ENCODE measurements around the gene FHAD1.

The FHAD1 gene

DNA sequence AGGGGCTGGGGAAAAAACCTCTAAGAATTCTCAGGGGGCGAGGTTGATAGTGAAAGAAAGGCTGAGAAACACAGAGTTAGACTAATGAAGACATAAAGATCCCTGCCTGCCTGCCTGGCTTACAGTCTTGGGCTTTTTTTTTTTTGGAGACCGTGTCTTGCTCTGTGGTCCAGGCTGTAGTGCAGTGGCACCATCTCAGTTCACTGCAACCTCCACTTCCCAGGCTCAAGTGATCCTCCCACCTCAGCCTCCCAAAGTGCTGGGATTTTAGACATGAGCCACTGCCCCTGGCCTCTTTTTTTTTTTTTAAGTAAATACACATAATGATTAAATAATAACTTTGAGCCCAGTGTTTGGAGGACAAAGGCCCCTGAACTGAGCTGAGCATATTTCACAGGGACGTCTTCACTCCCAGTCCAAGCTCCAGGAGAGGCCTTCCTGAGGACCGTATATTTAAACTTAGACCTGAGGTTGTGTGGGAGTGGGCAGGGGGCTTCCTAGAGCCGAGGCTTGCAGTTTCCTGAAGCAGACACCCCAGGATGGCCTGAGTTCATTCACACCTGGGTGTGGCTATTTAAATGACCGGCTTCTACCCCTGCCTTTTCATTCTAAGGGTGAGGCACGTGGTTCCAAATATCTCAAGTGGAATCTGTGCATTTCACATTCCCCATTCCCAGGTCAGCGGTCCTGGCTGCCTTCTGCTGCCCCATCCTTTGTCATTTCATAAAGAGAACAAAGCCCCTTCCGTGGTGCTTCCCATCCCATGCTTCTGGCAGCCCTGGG is 146.6 kb downstream of the FHAD1 start:
- no peak for DNase-seq (ENCODE audit: low read depth in 4 of 4, low spot score in 1 of 4)

DNA sequence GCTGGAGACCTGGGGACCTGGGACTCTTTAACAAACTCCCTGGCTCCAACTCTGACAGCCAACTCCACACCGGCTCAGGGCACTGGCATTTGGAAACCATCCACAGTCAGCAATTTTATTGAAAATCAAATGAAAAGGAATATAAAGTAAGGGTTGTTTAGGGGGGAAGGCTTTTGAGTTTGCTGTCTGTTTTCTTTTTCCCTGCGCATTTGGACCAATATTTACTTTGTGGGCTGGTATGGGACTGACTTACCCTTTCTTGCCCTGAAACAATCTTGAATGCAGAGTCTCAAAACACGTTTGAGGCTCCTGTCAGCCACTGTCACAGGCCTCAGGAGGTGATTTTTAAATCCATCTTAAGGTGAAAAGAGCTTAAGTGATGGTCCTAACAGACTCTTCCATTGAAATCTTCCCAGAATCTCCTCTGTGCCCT is 147.3 kb downstream of the FHAD1 start:
- no peak for DNase-seq (ENCODE audit: low read depth in 4 of 4, low spot score in 1 of 4)

DNA sequence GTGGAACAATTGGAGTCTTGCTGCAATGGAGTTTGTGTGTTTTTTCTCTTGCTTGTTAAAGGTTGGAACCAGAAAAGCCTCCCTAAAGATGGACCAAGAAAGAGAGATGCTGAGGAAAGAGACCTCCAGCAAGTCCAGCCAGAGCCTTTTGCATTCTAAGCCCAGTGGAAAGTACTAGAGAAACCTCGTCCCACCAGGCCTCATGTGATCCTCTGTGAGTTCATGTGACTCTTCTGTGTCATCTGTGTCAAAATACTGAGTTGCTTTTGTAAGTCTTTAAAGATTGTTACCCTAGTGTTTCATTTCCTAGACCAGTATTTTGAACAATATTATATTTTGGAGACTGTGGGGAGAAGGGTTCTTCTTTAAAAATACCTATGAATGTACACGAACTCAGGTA is 150.2 kb downstream of the FHAD1 start:
- no peak for DNase-seq (ENCODE audit: low read depth in 4 of 4, low spot score in 1 of 4)

DNA sequence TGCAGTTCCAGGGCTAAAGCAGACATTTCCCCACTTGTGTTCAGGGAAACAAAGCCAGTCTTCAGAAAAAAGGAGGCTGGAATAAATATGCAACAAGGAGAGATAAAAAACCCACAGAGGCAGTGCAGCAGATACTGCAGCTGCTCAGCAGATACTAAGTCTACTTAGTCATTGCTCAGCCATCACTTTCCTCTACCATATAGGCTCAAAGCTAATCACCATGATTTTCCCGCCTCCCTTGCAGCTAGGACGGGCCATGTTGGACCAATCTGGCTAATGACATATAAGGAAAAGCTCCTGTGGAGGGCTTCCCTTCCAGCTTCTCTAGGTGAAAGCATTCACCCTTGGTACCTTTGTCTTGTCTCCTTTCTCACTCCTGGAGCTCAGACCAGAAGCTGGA is 152.7 kb downstream of the FHAD1 start:
- no peak for DNase-seq (ENCODE audit: low read depth in 4 of 4, low spot score in 1 of 4)

DNA sequence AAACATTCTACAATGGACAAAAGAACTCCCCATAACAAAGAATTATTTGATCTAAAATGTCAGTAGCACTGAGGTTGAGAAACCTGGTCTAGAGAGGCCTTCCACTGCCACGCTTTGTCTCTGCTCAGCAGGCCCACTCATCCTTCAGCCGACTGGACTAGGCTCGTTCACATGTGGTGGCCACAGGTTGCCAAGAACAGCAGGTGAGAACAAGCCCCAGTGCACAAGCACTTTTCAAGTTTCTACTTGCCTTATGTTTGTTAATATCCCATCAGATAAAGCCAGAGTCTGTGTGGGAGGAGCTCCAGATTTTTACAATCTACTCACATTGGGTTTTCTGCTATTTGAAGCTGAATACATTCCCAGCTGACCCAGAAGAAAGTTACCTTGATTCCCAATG is 153.6 kb downstream of the FHAD1 start:
- DNase-seq (ENCODE audit: low read depth in 4 of 4, low spot score in 1 of 4): no peak

DNA sequence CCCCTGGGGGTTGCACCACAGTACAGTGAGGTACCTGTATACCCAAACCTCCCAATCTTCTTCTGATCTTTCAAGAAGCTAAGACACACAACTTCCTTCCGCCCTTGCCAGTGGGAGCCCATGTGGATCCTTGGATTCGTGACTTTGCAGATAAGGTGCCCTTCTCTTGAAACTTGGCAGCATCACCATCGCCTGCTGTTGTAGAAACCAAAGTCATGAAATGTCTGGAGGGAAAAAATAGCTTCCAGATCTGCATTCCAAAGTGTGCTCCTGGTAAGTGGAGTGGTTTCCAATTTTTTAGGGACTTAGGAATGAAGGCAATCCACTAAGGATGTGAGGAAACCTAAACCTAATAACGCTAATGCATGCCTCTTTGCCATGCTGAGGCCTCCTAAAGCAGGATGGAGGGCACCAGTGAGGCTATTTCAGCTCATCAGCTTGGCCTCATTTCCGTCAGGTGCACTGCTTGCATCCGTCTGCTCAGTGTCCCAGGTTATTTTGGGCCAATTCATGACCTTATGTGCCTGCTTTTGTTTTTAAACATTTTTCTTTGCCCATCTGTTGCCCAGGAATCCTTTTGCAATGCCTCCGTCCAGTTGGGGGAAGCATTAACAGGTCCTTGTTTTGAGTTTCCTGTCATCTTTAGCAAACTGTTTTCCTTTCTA is 154.5 kb downstream of the FHAD1 start:
- no peak for DNase-seq (ENCODE audit: low read depth in 4 of 4, low spot score in 1 of 4)

DNA sequence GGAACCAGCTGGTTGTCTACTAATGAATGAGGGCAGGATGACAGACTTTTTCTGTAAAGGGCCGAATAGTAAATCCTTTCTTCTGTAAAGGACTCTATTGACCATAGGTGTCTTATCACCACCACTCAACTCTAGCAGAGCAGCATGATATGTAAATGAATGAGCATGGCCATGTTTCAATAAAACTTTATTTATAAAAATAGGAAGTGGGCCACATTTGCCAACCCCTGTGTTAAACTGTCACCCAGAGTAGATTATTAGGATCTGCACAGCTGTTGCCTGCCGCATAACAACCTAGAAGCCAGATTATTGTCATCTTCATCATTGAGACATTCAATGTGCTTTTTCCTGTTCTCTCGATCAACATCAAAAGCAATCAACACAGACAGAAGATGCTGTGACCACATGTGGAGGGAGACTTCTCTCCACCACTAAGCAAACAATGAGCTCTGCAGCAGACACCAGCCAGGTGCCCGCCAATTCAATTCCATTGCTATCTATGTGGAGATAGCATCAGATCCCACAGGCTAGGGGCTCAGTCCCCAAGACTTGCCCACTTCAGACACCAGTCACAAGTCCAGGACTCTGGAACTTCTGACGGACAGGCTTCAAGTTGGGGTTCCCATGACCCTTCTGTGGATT is 155.9 kb downstream of the FHAD1 start:
- DNase-seq (ENCODE audit: low read depth in 4 of 4, low spot score in 1 of 4): no peak

DNA sequence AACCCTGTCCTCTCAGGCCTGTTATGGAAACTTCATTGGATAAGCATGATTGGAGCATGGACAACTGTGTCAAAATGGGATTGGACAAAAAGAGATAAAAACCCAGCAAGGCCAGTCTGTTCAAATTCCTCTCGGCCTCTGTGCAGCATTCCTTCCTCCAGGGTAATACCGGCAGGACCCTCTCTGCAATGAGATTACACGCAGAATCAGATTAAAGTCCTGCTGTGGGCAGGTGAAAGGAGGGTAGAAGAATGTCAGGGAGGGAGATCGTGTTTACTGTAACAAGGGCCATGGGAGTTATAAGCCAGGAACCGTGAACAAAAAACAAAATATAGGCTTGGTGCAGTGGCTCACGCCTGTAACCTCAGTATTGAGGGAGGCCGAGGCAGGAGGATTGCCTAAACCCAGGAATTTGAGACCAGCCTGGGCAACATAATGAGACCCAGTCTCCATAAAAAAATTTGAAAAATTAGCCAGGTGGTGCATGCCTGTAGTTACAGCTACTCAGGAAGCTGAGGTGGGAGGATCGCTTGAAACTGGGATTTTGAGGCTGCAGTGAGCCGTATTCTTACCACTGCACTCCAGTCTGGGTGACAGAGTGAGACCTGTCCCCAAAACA is 157.0 kb downstream of the FHAD1 start:
- no peak for DNase-seq (ENCODE audit: low read depth in 4 of 4, low spot score in 1 of 4)

DNA sequence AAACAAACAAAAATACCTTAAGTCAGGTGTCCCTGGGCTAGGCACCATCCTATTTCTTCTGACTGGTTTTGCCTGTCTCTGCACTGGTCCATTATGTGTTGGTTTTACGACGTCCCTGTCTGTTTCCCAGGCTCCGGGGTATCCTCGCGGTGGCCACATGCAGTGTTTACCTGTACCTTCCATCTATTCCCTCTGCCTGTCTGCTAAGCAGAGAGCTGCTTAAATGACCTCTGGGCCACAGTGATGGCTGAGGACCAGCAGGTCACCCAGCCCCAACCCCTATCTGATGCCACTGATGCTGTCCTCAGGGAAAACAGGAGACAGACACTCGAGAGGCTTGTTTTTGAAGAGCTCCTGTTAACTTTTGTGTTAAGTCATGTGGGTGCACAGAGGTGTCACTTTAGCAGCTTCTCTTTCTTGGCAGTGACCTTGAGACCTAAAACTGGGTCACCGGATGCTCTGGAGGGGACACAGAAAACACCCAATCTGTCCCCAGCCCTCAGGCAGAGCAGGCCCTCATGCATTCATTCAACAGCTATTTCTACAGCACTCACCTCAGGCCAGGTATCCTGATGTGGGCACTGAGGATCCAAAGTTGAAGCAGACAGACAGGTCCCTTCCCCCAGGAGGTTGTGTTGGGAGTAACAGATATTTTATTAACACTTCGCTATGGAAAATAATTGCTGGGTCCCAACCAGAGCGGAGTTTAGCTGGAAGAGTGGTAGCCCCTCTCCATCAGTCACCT is 158.3 kb downstream of the FHAD1 start:
- no peak for DNase-seq (ENCODE audit: low read depth in 4 of 4, low spot score in 1 of 4)

DNA sequence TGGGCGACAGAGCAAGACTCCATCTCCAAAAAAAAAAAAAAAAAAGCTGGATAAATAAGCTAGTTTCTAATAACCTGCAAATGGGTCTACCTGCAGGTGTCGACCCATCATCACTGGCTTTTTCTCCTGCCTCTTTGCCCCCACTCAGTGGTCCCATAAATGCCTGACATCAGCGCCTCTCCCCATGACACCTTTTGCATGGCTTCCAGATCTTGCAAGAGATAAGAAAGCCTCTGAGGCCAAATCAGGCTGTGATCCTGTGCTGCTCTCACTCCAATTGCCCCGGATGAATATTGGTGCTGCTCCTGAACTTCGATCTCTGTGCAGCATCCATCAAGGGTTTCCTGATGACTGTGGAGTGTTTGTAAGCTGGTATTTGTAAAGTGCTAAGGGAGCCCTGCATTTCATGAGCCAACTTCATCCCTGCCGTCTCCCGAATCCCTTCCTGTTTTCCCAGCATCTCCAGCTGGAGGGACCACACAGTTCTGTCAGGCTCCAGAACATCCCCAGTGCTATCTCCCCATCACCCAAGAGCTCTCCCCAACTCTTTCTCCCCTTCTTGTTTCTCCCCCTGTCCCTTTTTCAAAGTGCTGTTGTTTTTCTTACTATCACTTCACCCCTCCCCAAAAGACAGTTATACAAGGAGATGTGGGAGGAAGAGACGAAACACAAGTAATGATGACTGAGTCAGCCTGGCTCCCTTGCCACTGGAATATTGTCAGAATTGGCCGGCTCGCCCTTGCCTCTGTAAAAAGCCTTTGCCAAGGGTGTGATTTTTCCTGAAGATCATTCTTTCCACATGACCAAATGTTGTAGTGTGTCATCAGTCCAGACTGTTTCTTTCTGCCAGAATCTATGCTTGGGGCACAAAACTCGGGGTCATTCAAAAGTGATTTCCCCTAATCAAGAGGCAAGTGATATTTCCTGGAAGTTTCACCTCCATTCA is 159.9 kb downstream of the FHAD1 start:
- no peak for DNase-seq (ENCODE audit: low read depth in 4 of 4, low spot score in 1 of 4)

DNA sequence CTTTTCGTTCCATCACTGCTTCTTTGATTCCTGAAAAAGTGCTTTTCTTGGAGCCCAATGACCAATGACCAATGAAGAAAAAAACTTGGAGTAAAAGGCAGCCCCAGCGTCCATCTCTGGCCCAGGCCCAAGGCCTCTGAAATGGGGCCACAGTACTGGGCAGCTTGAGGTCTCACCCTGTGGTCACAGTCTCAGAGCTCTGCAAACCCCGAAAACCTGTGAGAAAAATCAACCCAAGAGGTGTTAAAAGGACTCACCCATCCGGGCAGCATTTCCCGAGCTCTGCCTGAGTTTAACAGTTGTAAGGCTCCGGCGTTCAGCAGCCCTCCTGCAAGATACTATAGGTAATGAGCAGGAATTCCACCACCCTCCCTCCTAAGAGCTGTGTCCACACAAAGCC is 160.6 kb downstream of the FHAD1 start:
- DNase-seq (ENCODE audit: low read depth in 4 of 4, low spot score in 1 of 4): no peak

DNA sequence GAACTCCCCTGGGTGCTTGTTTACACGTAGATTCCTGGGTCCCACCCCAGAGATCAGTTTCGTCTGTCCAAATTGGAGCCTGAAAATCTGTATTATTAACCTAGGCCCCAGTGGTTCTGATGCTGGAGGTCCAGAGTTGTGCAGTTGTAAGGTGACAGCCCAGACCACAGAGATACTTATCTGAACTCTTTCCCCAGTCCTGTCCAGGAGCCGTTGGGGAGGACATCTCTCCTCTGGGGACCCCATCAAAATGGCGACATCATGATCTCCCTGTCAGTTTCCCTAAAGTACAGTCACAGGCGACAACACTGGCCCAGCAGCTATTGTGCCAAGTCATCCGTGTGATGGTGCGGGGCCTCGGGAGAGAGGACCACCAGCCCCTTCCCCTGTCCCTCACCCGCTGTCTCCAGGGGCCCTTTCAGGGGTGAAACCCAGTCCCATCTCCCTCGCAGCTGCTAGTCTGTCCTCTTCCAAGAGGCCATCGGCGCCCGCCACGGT is 161.9 kb downstream of the FHAD1 start:
- DNase-seq (ENCODE audit: low read depth in 4 of 4, low spot score in 1 of 4): no peak

DNA sequence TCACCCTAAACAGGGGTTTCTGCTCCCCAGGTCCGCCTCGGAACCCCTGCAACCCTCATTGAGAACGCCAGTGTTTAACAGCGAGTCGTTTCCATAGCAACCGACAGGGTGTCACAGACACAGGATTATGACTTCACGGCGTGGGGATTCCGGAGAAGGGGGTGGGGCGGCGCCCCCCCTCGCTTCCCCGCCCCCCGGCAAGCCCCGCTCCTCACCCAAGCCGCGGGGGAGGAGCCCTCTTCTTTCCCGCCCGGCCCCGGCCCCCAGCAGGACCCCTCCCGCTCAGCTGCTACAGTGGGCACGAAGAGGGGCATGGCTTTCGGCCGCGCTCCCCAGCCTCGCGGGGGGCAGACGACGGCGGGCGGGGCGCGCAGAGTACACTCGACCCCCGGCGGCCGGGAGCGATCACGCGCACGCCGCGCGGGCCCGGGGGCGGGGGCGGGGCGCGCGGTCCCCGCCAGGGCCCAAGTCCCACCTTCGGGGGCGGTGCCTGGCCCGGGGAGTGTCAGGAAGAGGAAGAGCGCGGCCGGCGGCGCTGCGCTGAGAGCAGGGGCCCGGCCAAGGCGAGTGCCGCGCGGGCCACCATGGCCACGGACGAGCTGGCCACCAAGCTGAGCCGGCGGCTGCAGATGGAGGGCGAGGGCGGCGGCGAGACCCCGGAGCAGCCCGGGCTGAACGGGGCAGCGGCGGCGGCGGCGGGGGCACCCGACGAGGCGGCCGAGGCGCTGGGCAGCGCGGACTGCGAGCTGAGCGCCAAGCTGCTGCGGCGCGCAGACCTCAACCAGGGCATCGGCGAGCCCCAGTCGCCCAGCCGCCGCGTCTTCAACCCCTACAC is 162.6 kb downstream of the FHAD1 start, which contains the start of gene EFHD2:
TSS of gene EFHD2 (plus strand) at position 501 of the 835 bp plus-strand sequence. CDS start at position 585, 84 bp downstream.
- DNase-seq (ENCODE audit: low read depth in 4 of 4, low spot score in 1 of 4): peak; percentile 60 to 85 (median 70)

DNA sequence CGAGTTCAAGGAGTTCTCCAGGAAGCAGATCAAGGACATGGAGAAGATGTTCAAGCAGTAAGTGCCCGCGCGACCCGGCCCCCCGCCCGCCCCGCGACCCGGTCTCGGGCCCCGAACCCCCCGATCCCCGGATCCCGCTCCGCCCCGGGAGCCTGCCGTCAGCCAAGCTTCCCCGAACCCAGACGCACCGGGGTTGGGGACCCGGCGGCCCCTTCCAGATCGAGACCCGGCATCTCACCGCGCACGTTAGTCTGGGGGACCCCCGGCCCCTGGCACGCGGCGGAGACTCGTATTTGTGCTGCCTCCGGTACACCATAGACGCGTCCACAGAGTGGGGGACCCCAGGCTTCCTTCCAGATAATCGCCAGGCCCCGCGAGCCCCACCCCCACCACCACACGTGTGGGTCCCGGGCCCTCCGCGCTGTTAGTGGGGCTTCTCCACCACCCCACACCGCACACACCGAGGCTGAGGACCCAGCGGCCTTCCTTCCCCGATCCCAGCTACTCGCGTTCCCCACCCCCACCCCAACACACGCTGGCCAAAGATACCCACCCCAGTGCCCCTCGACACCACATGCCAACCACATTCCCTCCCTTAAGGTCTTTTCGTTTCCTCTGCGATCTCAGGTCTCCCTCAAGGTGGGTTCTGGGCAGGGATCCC is 163.3 kb downstream of the FHAD1 start:
- no peak for DNase-seq (ENCODE audit: low read depth in 4 of 4, low spot score in 1 of 4)

DNA sequence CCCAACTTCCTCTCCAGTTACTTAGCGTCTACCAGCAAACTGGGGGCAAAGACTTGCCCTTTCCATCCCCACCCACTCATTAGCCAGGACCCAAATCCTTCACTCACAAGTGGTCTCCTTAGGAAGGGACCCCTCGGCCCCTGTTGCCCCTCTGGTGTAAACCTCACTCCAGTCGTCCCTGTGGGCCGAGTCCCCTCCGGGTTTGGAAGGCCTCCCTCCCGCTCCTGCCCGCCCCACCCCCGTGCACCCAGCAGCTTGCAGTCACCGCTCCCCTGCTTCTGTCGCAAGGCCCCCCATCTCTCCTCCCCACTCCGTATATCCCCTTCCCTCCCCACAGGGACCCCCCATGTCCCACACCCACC is 163.8 kb downstream of the FHAD1 start:
- DNase-seq (ENCODE audit: low read depth in 4 of 4, low spot score in 1 of 4): no peak

DNA sequence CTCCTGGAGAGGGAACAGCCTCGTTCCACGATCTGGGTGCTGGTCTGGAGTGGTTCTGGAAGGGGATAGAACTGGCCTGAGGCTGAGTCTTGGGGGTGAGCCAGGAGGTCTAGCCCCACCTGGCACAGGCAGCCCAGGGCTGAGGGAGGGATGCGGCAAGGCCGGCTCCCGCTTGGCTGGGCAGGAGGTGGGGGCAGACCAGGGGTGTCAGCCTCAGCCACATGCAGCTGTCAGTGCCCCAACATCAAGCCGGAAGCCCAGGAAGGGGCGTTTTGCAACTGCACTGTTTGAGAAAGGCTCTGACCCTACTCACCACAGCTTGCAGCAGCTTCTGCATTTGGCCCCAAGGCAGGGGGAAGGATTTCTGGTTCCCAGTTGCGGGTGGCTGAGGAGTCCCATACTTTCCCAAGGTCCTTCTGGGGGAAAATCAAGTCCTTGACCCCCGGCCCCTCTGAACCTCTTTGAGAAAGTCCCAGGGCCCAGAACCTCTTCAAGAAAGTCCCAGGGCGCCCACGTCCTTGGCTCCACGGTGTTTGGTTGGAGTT is 164.6 kb downstream of the FHAD1 start:
- DNase-seq (ENCODE audit: low read depth in 4 of 4, low spot score in 1 of 4): no peak

DNA sequence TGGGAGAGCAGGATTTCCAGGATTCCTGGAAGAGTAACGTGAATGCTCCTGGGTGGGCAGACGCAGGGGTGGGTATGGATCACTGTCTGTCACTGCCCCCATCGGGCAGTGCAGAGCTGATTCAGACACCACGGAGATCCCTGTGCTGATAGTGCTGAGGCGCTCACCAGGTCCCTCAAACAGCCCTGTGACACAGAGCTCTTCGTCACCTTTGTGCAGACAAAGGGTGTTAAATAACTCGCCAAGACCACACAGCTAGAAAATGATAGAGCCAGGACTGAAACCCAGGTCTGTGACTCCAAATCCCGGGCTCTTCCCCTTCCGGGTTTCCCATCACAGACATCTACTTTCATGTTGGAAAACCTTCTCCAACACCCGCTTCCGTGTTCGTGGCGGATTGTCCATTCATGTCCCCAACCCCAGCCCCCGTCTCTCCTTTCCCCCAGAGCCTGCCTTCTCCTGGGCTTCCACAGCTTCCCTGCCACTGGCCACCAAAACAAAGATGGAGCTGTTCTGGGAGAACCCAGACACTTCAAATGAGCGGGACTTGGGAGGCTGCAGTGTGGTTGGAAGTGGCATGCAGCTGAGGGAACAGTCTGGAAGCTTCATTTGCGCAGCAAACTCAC is 165.3 kb downstream of the FHAD1 start:
- DNase-seq (ENCODE audit: low read depth in 4 of 4, low spot score in 1 of 4): peak in 1 of 4 experiments; percentile 25

DNA sequence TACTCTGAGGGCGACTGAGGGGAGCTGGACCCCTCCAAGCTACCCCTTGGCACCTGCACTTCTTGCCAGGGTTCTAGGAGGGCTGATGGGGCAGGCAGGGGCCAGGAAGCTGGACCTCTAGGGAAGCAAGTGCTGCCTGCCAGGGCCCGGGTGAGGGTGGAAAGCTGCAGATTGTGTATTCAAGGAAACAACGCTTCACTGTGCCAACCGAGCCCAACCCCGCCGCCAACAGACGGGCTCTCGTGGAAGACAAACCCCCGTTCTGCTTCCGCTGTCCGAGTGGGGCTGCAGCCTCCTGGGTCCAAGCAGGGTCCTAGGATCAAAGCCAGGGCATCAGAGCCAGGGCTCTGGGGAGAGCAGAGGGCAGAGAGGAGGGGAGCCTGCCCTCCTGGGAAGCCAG is 165.8 kb downstream of the FHAD1 start:
- no peak for DNase-seq (ENCODE audit: low read depth in 4 of 4, low spot score in 1 of 4)
